WTC11 (cell line): Measurements from ENCODE around the gene AGBL1.

ENCODE experiments used
- ATF2 ChIP-seq: sonication (generic); formaldehyde crosslinking; IDR thresholded peaks from 2 replicates; pipeline ENCODE4 v1.8.1; 2022; ENCODE audit warnings: low read depth, missing genetic modification reagents, borderline replicate concordance
- CREB1 ChIP-seq: sonication (generic); formaldehyde crosslinking; IDR thresholded peaks from 2 replicates; pipeline ENCODE4 v1.8.0; 2023; ENCODE audit warnings: mild to moderate bottlenecking, missing genetic modification reagents
- CTCF ChIP-seq: fragments of 200-600 bp; IDR thresholded peaks from 2 replicates; pipeline ENCODE4 v1.8.0; 2022; ENCODE audit warnings: antibody characterized with exemption
- GTF2I ChIP-seq: fragments of 250-450 bp; sonication (Bioruptor Pico); conservative IDR thresholded peaks from 2 replicates; pipeline ENCODE4 v1.4.0; 2021; ENCODE audit warnings: mild to moderate bottlenecking
- HMGXB4 ChIP-seq: sonication (generic); formaldehyde crosslinking; IDR thresholded peaks from 2 replicates; pipeline ENCODE4 v1.8.1; 2023; ENCODE audit warnings: mild to moderate bottlenecking, moderate library complexity, missing genetic modification reagents
- MAX ChIP-seq: sonication (generic); formaldehyde crosslinking; IDR thresholded peaks from 2 replicates; pipeline ENCODE4 v1.8.0; 2022; ENCODE audit warnings: mild to moderate bottlenecking, missing genetic modification reagents
- NFATC4 ChIP-seq: fragments of 250-450 bp; sonication (Bioruptor Pico); IDR thresholded peaks from 2 replicates; pipeline ENCODE4 v1.9.0; 2021; ENCODE audit warnings: mild to moderate bottlenecking
- NR3C1 ChIP-seq: sonication (generic); formaldehyde crosslinking; conservative IDR thresholded peaks from 2 replicates; pipeline ENCODE4 v1.8.1; 2023; ENCODE audit warnings: low read depth, mild to moderate bottlenecking, missing genetic modification reagents
- PRDM15 ChIP-seq: sonication (generic); formaldehyde crosslinking; IDR thresholded peaks from 2 replicates; pipeline ENCODE4 v1.8.0; 2022; ENCODE audit warnings: missing genetic modification reagents
- SP1 ChIP-seq: sonication (generic); formaldehyde crosslinking; conservative IDR thresholded peaks from 2 replicates; pipeline ENCODE4 v1.8.1; 2022; ENCODE audit warnings: missing genetic modification reagents
- TP53 ChIP-seq: sonication (generic); formaldehyde crosslinking; IDR thresholded peaks from 2 replicates; pipeline ENCODE4 v1.8.1; 2023; ENCODE audit warnings: mild to moderate bottlenecking, missing genetic modification reagents
- ZNF121 ChIP-seq: sonication (generic); formaldehyde crosslinking; IDR thresholded peaks from 2 replicates; pipeline ENCODE4 v1.8.0; 2023; ENCODE audit warnings: missing genetic modification reagents
- TF ChIP-seq, protein P1 (sequence below): sonication (generic); formaldehyde crosslinking; conservative IDR thresholded peaks from 2 replicates; pipeline ENCODE4 v1.8.1; 2023; ENCODE audit warnings: mild to moderate bottlenecking, low read depth, missing genetic modification reagents, moderate library complexity
- TF ChIP-seq, protein P2 (sequence below): sonication (generic); formaldehyde crosslinking; IDR thresholded peaks from 2 replicates; pipeline ENCODE4 v1.8.0; 2022; ENCODE audit warnings: mild to moderate bottlenecking, missing genetic modification reagents

- TF ChIP-seq SP1 (no peak), HMGXB4 (CRISPR knock-in tag) (no peak), CREB1 (no peak), MAX (no peak), ATF2 (CRISPR knock-in tag) (no peak), PRDM15 (CRISPR knock-in tag) (no peak), GTF2I (CRISPR knock-in tag) (no peak), CTCF (no peak), TP53 (CRISPR knock-in tag) (no peak), NR3C1 (no peak), ZNF121 (no peak), NFATC4 (CRISPR knock-in tag) (no peak)
- TF ChIP-seq, protein P1, sequence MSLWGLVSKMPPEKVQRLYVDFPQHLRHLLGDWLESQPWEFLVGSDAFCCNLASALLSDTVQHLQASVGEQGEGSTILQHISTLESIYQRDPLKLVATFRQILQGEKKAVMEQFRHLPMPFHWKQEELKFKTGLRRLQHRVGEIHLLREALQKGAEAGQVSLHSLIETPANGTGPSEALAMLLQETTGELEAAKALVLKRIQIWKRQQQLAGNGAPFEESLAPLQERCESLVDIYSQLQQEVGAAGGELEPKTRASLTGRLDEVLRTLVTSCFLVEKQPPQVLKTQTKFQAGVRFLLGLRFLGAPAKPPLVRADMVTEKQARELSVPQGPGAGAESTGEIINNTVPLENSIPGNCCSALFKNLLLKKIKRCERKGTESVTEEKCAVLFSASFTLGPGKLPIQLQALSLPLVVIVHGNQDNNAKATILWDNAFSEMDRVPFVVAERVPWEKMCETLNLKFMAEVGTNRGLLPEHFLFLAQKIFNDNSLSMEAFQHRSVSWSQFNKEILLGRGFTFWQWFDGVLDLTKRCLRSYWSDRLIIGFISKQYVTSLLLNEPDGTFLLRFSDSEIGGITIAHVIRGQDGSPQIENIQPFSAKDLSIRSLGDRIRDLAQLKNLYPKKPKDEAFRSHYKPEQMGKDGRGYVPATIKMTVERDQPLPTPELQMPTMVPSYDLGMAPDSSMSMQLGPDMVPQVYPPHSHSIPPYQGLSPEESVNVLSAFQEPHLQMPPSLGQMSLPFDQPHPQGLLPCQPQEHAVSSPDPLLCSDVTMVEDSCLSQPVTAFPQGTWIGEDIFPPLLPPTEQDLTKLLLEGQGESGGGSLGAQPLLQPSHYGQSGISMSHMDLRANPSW, result no peak
- TF ChIP-seq, protein P2, sequence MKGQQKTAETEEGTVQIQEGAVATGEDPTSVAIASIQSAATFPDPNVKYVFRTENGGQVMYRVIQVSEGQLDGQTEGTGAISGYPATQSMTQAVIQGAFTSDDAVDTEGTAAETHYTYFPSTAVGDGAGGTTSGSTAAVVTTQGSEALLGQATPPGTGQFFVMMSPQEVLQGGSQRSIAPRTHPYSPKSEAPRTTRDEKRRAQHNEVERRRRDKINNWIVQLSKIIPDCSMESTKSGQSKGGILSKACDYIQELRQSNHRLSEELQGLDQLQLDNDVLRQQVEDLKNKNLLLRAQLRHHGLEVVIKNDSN (CRISPR knock-in tag), result no peak
Observed at GRCh38 chr15:86197770-86198169, 118.1 kb downstream of the AGBL1 start.
